ENCODE results near the gene NELL1. TPM values are rescaled to one million over a fixed set of nuclear protein-coding genes. Genes with fewer than 3 reads are reported as not detected.

The NELL1 gene
- total RNA-seq, 1 experiment from 2014 or later, result 0.22 TPM

GRCh38 chr11:21346361-21346760, 677.0 kb downstream of the NELL1 start:
- H3K4me1 ChIP-seq (ENCODE audit: insufficient read depth, low read length), result no peaks in the 10 kb centered on the region
- H3K4me2 ChIP-seq (ENCODE audit: insufficient read depth, insufficient read length, low read length), result no peak overlapping the region
- H2BK20ac ChIP-seq (ENCODE audit: low read depth, low read length, poor library complexity, severe bottlenecking), result no peak overlapping the region
- H4K8ac ChIP-seq (replicated peaks; ENCODE audit: insufficient read length, low read depth, low read length), result no peak overlapping the region
- H3K36me3 Mint-ChIP-seq (ENCODE audit: insufficient read depth in 1 of 3, low read depth in 3 of 3), result no peaks in the 10 kb centered on the region
- no peaks in the 10 kb centered on the region for H3K9me3 Mint-ChIP-seq
- no peak overlapping the region for H2AFZ ChIP-seq (ENCODE audit: low read length)
- no peak overlapping the region for H3K27ac Mint-ChIP-seq
- H3K79me2 ChIP-seq (ENCODE audit: insufficient read depth, low read length), result no peaks in the 10 kb centered on the region
- no peak overlapping the region for H2BK5ac ChIP-seq (ENCODE audit: insufficient read length, low read length)
- H2BK15ac ChIP-seq (ENCODE audit: low read depth, low read length), result no peak overlapping the region
- no peak overlapping the region for H2BK120ac ChIP-seq (ENCODE audit: low read depth, low read length, poor library complexity, severe bottlenecking)
- no peak overlapping the region for H4K91ac ChIP-seq (ENCODE audit: insufficient read length, low read depth, low read length)
- H3K9ac ChIP-seq (ENCODE audit: extremely low read depth, insufficient read length, low read length), result no peak overlapping the region
- no peak for TF ChIP-seq CTCF (conservative IDR thresholded peaks at IDR 0.05)
- H3K23me2 ChIP-seq (ENCODE audit: insufficient read length, low read depth, low read length, poor library complexity, severe bottlenecking), result no peaks in the 10 kb centered on the region
- no peak for DNase-seq
- H4K5ac ChIP-seq (ENCODE audit: insufficient read length, low read depth, low read length), result no peak overlapping the region
- H3K4ac ChIP-seq (ENCODE audit: low read depth, low read length), result no peak overlapping the region
- no peaks in the 10 kb centered on the region for H4K20me1 ChIP-seq (ENCODE audit: control insufficient read depth, insufficient read depth, insufficient read length)
- H3K9me3 ChIP-seq (ENCODE audit: control insufficient read depth, low read depth, low read length), result no peaks in the 10 kb centered on the region
- no peak overlapping the region for H2AK5ac ChIP-seq (ENCODE audit: insufficient read length, low read length)
- no peak overlapping the region for H3K23ac ChIP-seq (ENCODE audit: insufficient read length, low read depth, low read length)
- no peak overlapping the region for H3K18ac ChIP-seq (ENCODE audit: insufficient read length, low read depth, low read length)
- no peak overlapping the region for H3K14ac ChIP-seq (ENCODE audit: insufficient read depth, low read length)
- H3K27ac ChIP-seq (ENCODE audit: insufficient read length, low read depth, low read length), result no peak overlapping the region
- no peaks in the 10 kb centered on the region for H3K27me3 ChIP-seq (ENCODE audit: insufficient read depth, low read length)
- no peaks in the 10 kb centered on the region for H3K79me1 ChIP-seq (ENCODE audit: insufficient read depth, low read depth, low read length, poor library complexity, severe bottlenecking)
- no peak overlapping the region for H3K56ac ChIP-seq (ENCODE audit: insufficient read length, low read depth, low read length)
- H3T11ph ChIP-seq (ENCODE audit: low read length), result no peak overlapping the region
- H3K4me3 Mint-ChIP-seq, result no peak overlapping the region
- no peak overlapping the region for H2BK12ac ChIP-seq (ENCODE audit: insufficient read length, low read depth, low read length)
- no peaks in the 10 kb centered on the region for H3K27me3 Mint-ChIP-seq (ENCODE audit: low read depth)
- no peaks in the 10 kb centered on the region for H3K4me1 Mint-ChIP-seq

Measured in H9 (cell line).